ENCODE data around the gene TJP1. TPM values are rescaled to one million over a fixed set of nuclear protein-coding genes. Genes with fewer than 3 reads are reported as not detected.

The TJP1 gene
- total and polyA plus RNA-seq, 2 of the 8 experiments (the other 6 are each of a cell fraction or from before 2014, with no cell fraction given) = 46.3 to 138 TPM

- 84% methylated on average over 24 of the region's 24 CpGs; no CpG with 5 or more reads in 1 of the 2 experiments for WGBS, 2 experiments (ENCODE audit: extremely low coverage in 1 of 2, insufficient coverage in 1 of 2, insufficient read length in 1 of 2, insufficient replicate concordance in 2 of 2, low coverage in 1 of 2, low lambda C conversion rate in 2 of 2, missing lambda C conversion rate in 1 of 2)
- Histone ChIP-seq H3K79me2 (ENCODE audit: control insufficient read depth in 1 of 2, insufficient read depth in 2 of 2, low read length in 2 of 2) (no peaks in the 10 kb centered on the region), H3K56ac (replicated peaks; ENCODE audit: insufficient read length, low read depth, low read length) (no peak overlapping the region), H2BK15ac (ENCODE audit: low read length) (no peak overlapping the region), H3K18ac (ENCODE audit: extremely low read depth, low read length) (no peak overlapping the region; the same call in 1 of the 2 replicates), H3K9me3 (ENCODE audit: insufficient read depth in 2 of 2, low read depth in 1 of 2, low read length in 1 of 2) (no peaks in the 10 kb centered on the region), H3K27ac (ENCODE audit: low read depth, low read length) (no peak overlapping the region), H2AK5ac (ENCODE audit: low read depth, low read length) (no peak overlapping the region), H2AFZ (ENCODE audit: low read length) (no peak overlapping the region), H3K23ac (ENCODE audit: insufficient read length) (no peak overlapping the region), H2BK12ac (ENCODE audit: low read depth, low read length) (no peak overlapping the region), H2BK20ac (ENCODE audit: low read length) (no peak overlapping the region), H3K79me1 (ENCODE audit: low read depth, low read length) (no peaks in the 10 kb centered on the region), H3K27me3 (replicated peaks in 1 of 4; ENCODE audit: control insufficient read depth in 3 of 4, extremely low read depth in 1 of 4, insufficient read depth in 3 of 4, low read length in 3 of 4) (no peaks in the 10 kb centered on the region), H3K36me3 (ENCODE audit: control insufficient read depth in 2 of 4, insufficient read depth in 4 of 4, low read length in 3 of 4) (no peaks in the 10 kb centered on the region), H3K4ac (replicated peaks; ENCODE audit: insufficient read length, low read depth, low read length) (no peak overlapping the region), H4K5ac (ENCODE audit: insufficient read length, low read depth, low read length) (no peak overlapping the region), H2BK5ac (ENCODE audit: low read depth, low read length) (no peak overlapping the region; the same call in 1 of the 2 replicates), H4K8ac (ENCODE audit: extremely low read depth, insufficient read depth, low read length) (peak overlapping the region; percentile 8; the same call in 1 of the 2 replicates), H3K9ac (replicated peaks in 1 of 4; ENCODE audit: extremely low read depth in 1 of 4, low read depth in 3 of 4, low read length in 3 of 4) (no peak overlapping the region), H4K91ac (replicated peaks; ENCODE audit: insufficient read length, low read length) (no peak overlapping the region), H3K4me2 (ENCODE audit: insufficient read depth in 1 of 2, low read depth in 2 of 2, low read length in 2 of 2) (no peak overlapping the region; a peak in 1 of 4 replicates), H3K23me2 (ENCODE audit: low read depth, low read length) (no peaks in the 10 kb centered on the region), H3K4me3 (ENCODE audit: extremely low read depth in 1 of 4, insufficient read depth in 2 of 4, low read depth in 3 of 4, low read length in 4 of 4) (no peak overlapping the region), H4K20me1 (replicated peaks in 1 of 2; ENCODE audit: control insufficient read depth in 1 of 2, insufficient read depth in 2 of 2, low read length in 2 of 2) (no peaks in the 10 kb centered on the region), H2BK120ac (replicated peaks; ENCODE audit: low read depth, low read length) (no peak overlapping the region), H3K4me1 (replicated peaks in 1 of 4; ENCODE audit: control insufficient read depth in 3 of 4, insufficient read depth in 4 of 4, low read length in 3 of 4) (peaks cover 0 to 2% (median 0%) of the 10 kb centered on the region in 4 experiments; a peak in 2 of 7 replicates), H3K14ac (ENCODE audit: insufficient read length) (no peak overlapping the region)
- ChIA-PET POLR2A (ENCODE audit: partially characterized antibody) (no interaction called here), CTCF (ENCODE audit: partially characterized antibody) (interaction anchor here (0.6 to 3.5 kb wide), 5 partner anchors 10 to 586 kb away, joined by 3 to 10 read pairs (median 3); no protein-coding TSS in a partner anchor)
- FAIRE-seq (no peak), DNase-seq (ENCODE audit: low read depth in 1 of 2, low spot score in 2 of 2) (no peak)
- TF ChIP-seq TAF1 (IDR thresholded peaks at IDR 0.05; ENCODE audit: low read depth, low read length) = no peak
- no peak for TF ChIP-seq TEAD4 (IDR thresholded peaks at IDR 0.05; ENCODE audit: low read depth, low read length)
- no peak for TF ChIP-seq GTF2F1 (IDR thresholded peaks at IDR 0.05; ENCODE audit: borderline replicate concordance, low read depth, low read length)
- TF ChIP-seq GABPA (IDR thresholded peaks at IDR 0.05; ENCODE audit: borderline replicate concordance, insufficient read depth, low read length) = no peak
- no peak for TF ChIP-seq SP1 (IDR thresholded peaks at IDR 0.05; ENCODE audit: low read depth, low read length)
- TF ChIP-seq HDAC6 (IDR thresholded peaks at IDR 0.05; ENCODE audit: low read depth, low read length) = no peak
- no peak for TF ChIP-seq MAFK (IDR thresholded peaks at IDR 0.05; ENCODE audit: low read depth, low read length)
These were observed 134.2 kb downstream of the TJP1 start for GRCh38 chr15:29687939-29688505.
